Lung (tissue), 12 donors: ENCODE results near the gene PCDHGA1. TPM values are rescaled to one million over a fixed set of nuclear protein-coding genes. Genes with fewer than 3 reads are reported as not detected.

Experiments
- ATAC-seq: fragments of 200-7000 bp; cut with Tn5 transposase; one replicate; pipeline ENCODE4 v1.9.1; 2020; ENCODE audit warnings: moderate number of reproducible peaks; ENCODE audit not compliant: insufficient read depth, low FRiP score
- DNase-seq, 3 donors: peaks; one replicate each; pipeline ENCODE4 v3.0.0-alpha.2; 2013 to 2017
- H3K27ac ChIP-seq, 2 donors: one replicate each; pipeline ENCODE4 v1.5.1; 2013; ENCODE audit warnings: mild to moderate bottlenecking in 2 of 2, moderate library complexity in 2 of 2, control low read depth in 1 of 2, inconsistent platforms in 1 of 2, low read depth in 1 of 2, low read length in 1 of 2
- H3K27me3 ChIP-seq, 3 donors: one replicate each; pipeline ENCODE4 v1.5.1; 2013; ENCODE audit warnings: low read length in 2 of 3; ENCODE audit not compliant: control insufficient read depth in 3 of 3, insufficient read depth in 3 of 3
- H3K36me3 ChIP-seq, 4 donors: one replicate each; pipeline ENCODE4 v1.5.1; 2013; ENCODE audit warnings: low read length in 4 of 4, mild to moderate bottlenecking in 1 of 4, moderate library complexity in 1 of 4; ENCODE audit not compliant: control insufficient read depth in 4 of 4, insufficient read depth in 4 of 4
- H3K4me1 ChIP-seq, 5 donors: one replicate each; pipeline ENCODE4 v1.5.1; 2013; ENCODE audit warnings: low read length in 5 of 5, mild to moderate bottlenecking in 2 of 5, moderate library complexity in 1 of 5; ENCODE audit not compliant: control insufficient read depth in 5 of 5, insufficient read depth in 5 of 5
- H3K4me3 ChIP-seq: one replicate; pipeline ENCODE4 v1.5.1; 2013; ENCODE audit warnings: mild to moderate bottlenecking, control low read depth, moderate library complexity
- H3K9ac ChIP-seq, 2 donors: one replicate each; pipeline ENCODE4 v1.5.1; 2013; ENCODE audit warnings: low read length in 2 of 2, control low read depth in 1 of 2; ENCODE audit not compliant: insufficient read depth in 1 of 2
- H3K9me3 ChIP-seq, 4 donors: one replicate each; pipeline ENCODE4 v1.5.1; 2013; ENCODE audit warnings: low read length in 3 of 4, mild to moderate bottlenecking in 1 of 4, moderate library complexity in 1 of 4; ENCODE audit not compliant: control insufficient read depth in 4 of 4, insufficient read depth in 3 of 4
- WGBS, 2 donors: extraction: QIAGEN DNeasy Blood & Tissue Kit; methylation state at CpG; one replicate each; pipeline ENCODE4 v1.1.7; 2013; 5-methylcytosine and 5-hydroxymethylcytosine counted together
- polyA plus RNA-seq, 2 donors: library from polyadenylated mRNA; stranded (reverse); fragments of 200-250 nt; gene quantifications; one replicate each; pipeline ENCODE4 v1.2.1, GENCODE V29; 2013
- total RNA-seq, 2 donors: library from RNA; depleted of rRNA in 1 of 2; stranded (reverse); fragments of >200 nt in 1 of 2; gene quantifications; one replicate each; pipeline ENCODE4 v1.2.1, GENCODE V29; 2014 to 2021
- TF ChIP-seq, protein P1 (sequence below): IDR thresholded peaks from 2 replicates; pipeline ENCODE4 v1.5.1; 2012; ENCODE audit warnings: mild to moderate bottlenecking; ENCODE audit errors: control extremely low read depth, extremely low read depth
- donor health status: control.
- donor health status: control.
- donor health status: Bipolar disorder and iron deficiency.
- donor health status: healthy.
- donor health status: DM: yes; HTN: yes; CAD: no.

The PCDHGA1 gene
- total and polyA plus RNA-seq, 4 donors: 0.15 to 0.71 (median 0.36) TPM

DNA sequence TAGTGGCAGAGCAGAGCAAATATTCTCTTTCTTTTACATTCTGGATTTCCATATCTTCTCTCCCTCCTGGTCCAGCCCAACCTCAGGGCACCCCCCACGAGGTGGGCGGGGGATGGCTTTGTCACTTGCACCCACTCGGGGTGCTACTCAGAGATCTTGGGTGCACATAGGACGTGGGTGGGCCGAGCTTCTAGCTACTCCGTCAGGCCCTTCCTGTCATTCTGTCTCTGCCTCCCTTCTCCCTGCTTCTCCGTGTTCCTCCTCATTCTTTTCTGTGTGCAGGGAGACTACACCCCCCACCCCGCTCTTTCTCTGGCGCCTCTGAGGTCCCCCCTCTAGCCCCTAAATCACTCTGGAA, 178.1 kb downstream of the PCDHGA1 start:
- no peak for DNase-seq
- WGBS, 2 donors: 32 to 62% methylated on average over 9 of the region's 9 CpGs

GRCh38 chr5:141508798-141509611, 178.7 kb downstream of the PCDHGA1 start:
- Histone ChIP-seq H3K9me3 (no peaks in the 10 kb centered on the region), H3K4me3 (no peak overlapping the region), H3K27me3 (no peaks in the 10 kb centered on the region), H3K27ac (peak overlapping the region; percentile 37 to 88), H3K9ac (peak overlapping the region in 1 of 2 donors; percentile 79), H3K4me1 (peaks cover 7 to 54% (median 16%) of the 10 kb centered on the region in 5 donors), H3K36me3 (peaks cover 0 to 41% (median 22%) of the 10 kb centered on the region in 4 donors)
- WGBS, 2 donors: 18 to 25% methylated on average over 23 of the region's 23 CpGs
- DNase-seq: peak; percentile 94 to 95 (median 95)
- peak; percentile 16 for ATAC-seq
- TF ChIP-seq, protein P1, sequence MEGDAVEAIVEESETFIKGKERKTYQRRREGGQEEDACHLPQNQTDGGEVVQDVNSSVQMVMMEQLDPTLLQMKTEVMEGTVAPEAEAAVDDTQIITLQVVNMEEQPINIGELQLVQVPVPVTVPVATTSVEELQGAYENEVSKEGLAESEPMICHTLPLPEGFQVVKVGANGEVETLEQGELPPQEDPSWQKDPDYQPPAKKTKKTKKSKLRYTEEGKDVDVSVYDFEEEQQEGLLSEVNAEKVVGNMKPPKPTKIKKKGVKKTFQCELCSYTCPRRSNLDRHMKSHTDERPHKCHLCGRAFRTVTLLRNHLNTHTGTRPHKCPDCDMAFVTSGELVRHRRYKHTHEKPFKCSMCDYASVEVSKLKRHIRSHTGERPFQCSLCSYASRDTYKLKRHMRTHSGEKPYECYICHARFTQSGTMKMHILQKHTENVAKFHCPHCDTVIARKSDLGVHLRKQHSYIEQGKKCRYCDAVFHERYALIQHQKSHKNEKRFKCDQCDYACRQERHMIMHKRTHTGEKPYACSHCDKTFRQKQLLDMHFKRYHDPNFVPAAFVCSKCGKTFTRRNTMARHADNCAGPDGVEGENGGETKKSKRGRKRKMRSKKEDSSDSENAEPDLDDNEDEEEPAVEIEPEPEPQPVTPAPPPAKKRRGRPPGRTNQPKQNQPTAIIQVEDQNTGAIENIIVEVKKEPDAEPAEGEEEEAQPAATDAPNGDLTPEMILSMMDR: no peak

More for the DNA sequence above, 178.1 kb downstream of the PCDHGA1 start:
- no peaks in the 10 kb centered on the region for H3K27me3 ChIP-seq
- H3K4me1 ChIP-seq: peaks cover 3 to 48% (median 16%) of the 10 kb centered on the region in 5 donors
- peaks cover 0 to 41% (median 24%) of the 10 kb centered on the region in 4 donors for H3K36me3 ChIP-seq
- TF ChIP-seq, protein P1: no peak
- no peaks in the 10 kb centered on the region for H3K9me3 ChIP-seq
- ATAC-seq: no peak
- H3K27ac ChIP-seq: peak overlapping the region; percentile 75 to 88
- H3K9ac ChIP-seq: peak overlapping the region in 1 of 2 donors; percentile 24
- H3K4me3 ChIP-seq: no peak overlapping the region

- Histone ChIP-seq H3K27ac (no peak overlapping the region), H3K9ac (peak overlapping the region in 1 of 2 donors; percentile 79), H3K27me3 (no peaks in the 10 kb centered on the region), H3K36me3 (peaks cover 0 to 40% (median 24%) of the 10 kb centered on the region in 4 donors), H3K4me1 (peaks cover 15 to 65% (median 21%) of the 10 kb centered on the region in 5 donors), H3K9me3 (no peaks in the 10 kb centered on the region), H3K4me3 (no peak overlapping the region)
- WGBS, 2 donors: 89 to 97% methylated on average over 9 of the region's 9 CpGs
- TF ChIP-seq, protein P1: no peak
- ATAC-seq (no peak), DNase-seq (no peak)
Observed at GRCh38 chr5:141510160-141510559, 179.8 kb downstream of the PCDHGA1 start.
